ENCODE measurements around the gene SCUBE2. TPM values are rescaled to one million over a fixed set of nuclear protein-coding genes. Genes with fewer than 3 reads are reported as not detected.

The SCUBE2 gene
- total and polyA plus RNA-seq, 7 donors = 1.2 to 4.3 (median 1.7) TPM

- intact Hi-C loops (cut with DNase I) = loop anchor here in 1 of 2 donors (10.0 kb wide), 1 partner anchor 223 kb away; the partner anchor contains the start of gene AKIP1
- Histone ChIP-seq H3K9me3 (no peaks in the 10 kb centered on the region), H3K27ac (no peak overlapping the region), H3K4me1 (no peaks in the 10 kb centered on the region), H3K4me3 (no peak overlapping the region), H3K36me3 (ENCODE audit: insufficient read depth in 1 of 2, low read depth in 1 of 2) (peaks cover 4 to 57% of the 10 kb centered on the region in 2 donors), H3K27me3 (ENCODE audit: insufficient read depth in 3 of 3, low read length in 2 of 3) (no peaks in the 10 kb centered on the region)
- ATAC-seq = peak in 1 of 4 donors; percentile 15
- DNase-seq = no peak
- TF ChIP-seq CTCF (IDR thresholded peaks at IDR 0.05) = no peak
- 63 to 79% (median 75%) methylated on average over 3 of the region's 3 CpGs for WGBS, 3 donors
Observed at GRCh38 chr11:9138133-9138453, 46.7 kb upstream of the SCUBE2 start.

- Histone ChIP-seq H3K27me3 (ENCODE audit: insufficient read depth in 3 of 3, low read length in 2 of 3) (no peaks in the 10 kb centered on the region), H3K27ac (no peak overlapping the region), H3K4me1 (no peaks in the 10 kb centered on the region), H3K36me3 (ENCODE audit: insufficient read depth in 1 of 2, low read depth in 1 of 2) (peaks cover 0 to 51% of the 10 kb centered on the region in 2 donors), H3K9me3 (no peaks in the 10 kb centered on the region), H3K4me3 (no peak overlapping the region)
- peak; percentile 89 for TF ChIP-seq CTCF (IDR thresholded peaks at IDR 0.05)
- 19 to 35% (median 23%) methylated on average over 10 of the region's 10 CpGs for WGBS, 3 donors
- intact Hi-C loops (cut with DNase I) = loop anchor here (1.0 to 10.0 kb wide), 3 partner anchors 122 to 223 kb away; partner anchors contain the start of gene AKIP1 (in 1 of the 2)
- DNase-seq (peak; percentile 70 to 77), ATAC-seq (peak; percentile 89 to 97 (median 92))
Observed at GRCh38 chr11:9137293-9138132, 46.1 kb upstream of the SCUBE2 start.

GRCh38 chr11:9136741-9137140 lies 45.3 kb upstream of the SCUBE2 start:
- intact Hi-C loops (cut with DNase I) = loop anchor here (1.0 to 10.0 kb wide), 3 partner anchors 121 to 222 kb away; partner anchors contain the start of gene AKIP1 (in 1 of the 2)
- no peak overlapping the region for H3K4me3 ChIP-seq
- H3K9me3 ChIP-seq = no peaks in the 10 kb centered on the region
- DNase-seq (no peak), ATAC-seq (no peak)
- H3K27me3 ChIP-seq (ENCODE audit: insufficient read depth in 3 of 3, low read length in 2 of 3) = no peaks in the 10 kb centered on the region
- H3K27ac ChIP-seq = no peak overlapping the region
- 85 to 91% (median 86%) methylated on average over 2 of the region's 2 CpGs for WGBS, 3 donors
- H3K36me3 ChIP-seq (ENCODE audit: insufficient read depth in 1 of 2, low read depth in 1 of 2) = peaks cover 0 to 44% of the 10 kb centered on the region in 2 donors
- no peak for TF ChIP-seq CTCF (IDR thresholded peaks at IDR 0.05)
- no peaks in the 10 kb centered on the region for H3K4me1 ChIP-seq

- 98 to 100% (median 100%) methylated on average over 2 of the region's 2 CpGs for WGBS, 3 donors
- intact Hi-C loops (cut with DNase I) = loop anchor here in 1 of 2 donors (10.0 kb wide), 1 partner anchor 219 kb away; the partner anchor contains the start of gene AKIP1
- ATAC-seq (no peak), DNase-seq (no peak)
- peaks cover 0 to 16% of the 10 kb centered on the region in 2 donors for H3K36me3 ChIP-seq (ENCODE audit: insufficient read depth in 1 of 2, low read depth in 1 of 2)
- no peak for TF ChIP-seq CTCF (IDR thresholded peaks at IDR 0.05)
- H3K4me1 ChIP-seq = peaks cover 6% of the 10 kb centered on the region
- no peaks in the 10 kb centered on the region for H3K9me3 ChIP-seq
- no peaks in the 10 kb centered on the region for H3K27me3 ChIP-seq (ENCODE audit: insufficient read depth in 3 of 3, low read length in 2 of 3)
- no peak overlapping the region for H3K27ac ChIP-seq
- H3K4me3 ChIP-seq = no peak overlapping the region
Observed at GRCh38 chr11:9133956-9134355, 42.6 kb upstream of the SCUBE2 start.
